Duodenal mucosa (tissue), 2 donors: ENCODE results near the gene PLXNA2.

Experiments used
- H3K27ac ChIP-seq: one replicate; pipeline ENCODE4 v1.7.0; 2013; ENCODE audit warnings: low read depth, low read length
- H3K27me3 ChIP-seq, 2 donors: one replicate each; pipeline ENCODE4 v1.7.0; 2013; ENCODE audit warnings: low read length in 2 of 2, control low read depth in 1 of 2; ENCODE audit not compliant: insufficient read depth in 2 of 2, control insufficient read depth in 1 of 2
- H3K36me3 ChIP-seq, 2 donors: one replicate each; pipeline ENCODE4 v1.7.0; 2013; ENCODE audit warnings: low read length in 2 of 2, control low read depth in 1 of 2; ENCODE audit not compliant: insufficient read depth in 2 of 2, control insufficient read depth in 1 of 2
- H3K4me1 ChIP-seq, 2 donors: one replicate each; pipeline ENCODE4 v1.7.0; 2013; ENCODE audit warnings: low read length in 2 of 2, control low read depth in 1 of 2; ENCODE audit not compliant: insufficient read depth in 2 of 2, control insufficient read depth in 1 of 2
- H3K4me3 ChIP-seq, 2 donors: one replicate each; pipeline ENCODE4 v1.7.0; 2013; ENCODE audit warnings: low read length in 2 of 2, low read depth in 1 of 2
- H3K9ac ChIP-seq, 2 donors: one replicate each; pipeline ENCODE4 v1.7.0; 2013; ENCODE audit warnings: low read length in 2 of 2, low read depth in 1 of 2
- H3K9me3 ChIP-seq, 2 donors: one replicate each; pipeline ENCODE4 v1.7.0; 2013; ENCODE audit warnings: low read length in 2 of 2, control low read depth in 1 of 2; ENCODE audit not compliant: control insufficient read depth in 1 of 2

PLXNA2 gene

GRCh38 chr1:208054911-208055379 is 189.2 kb downstream of the PLXNA2 start:
- H3K36me3 ChIP-seq = peaks cover 17 to 69% of the 10 kb centered on the region in 2 donors
- H3K4me3 ChIP-seq = no peak overlapping the region
- H3K27me3 ChIP-seq = no peaks in the 10 kb centered on the region
- H3K27ac ChIP-seq = no peak overlapping the region
- no peaks in the 10 kb centered on the region for H3K9me3 ChIP-seq
- peaks cover 14 to 16% of the 10 kb centered on the region in 2 donors for H3K4me1 ChIP-seq
- H3K9ac ChIP-seq = no peak overlapping the region

GRCh38 chr1:208054485-208054884 is 189.7 kb downstream of the PLXNA2 start:
- H3K9me3 ChIP-seq = no peaks in the 10 kb centered on the region
- H3K27ac ChIP-seq = no peak overlapping the region
- no peak overlapping the region for H3K4me3 ChIP-seq
- H3K27me3 ChIP-seq = no peaks in the 10 kb centered on the region
- H3K36me3 ChIP-seq = peaks cover 17 to 73% of the 10 kb centered on the region in 2 donors
- H3K4me1 ChIP-seq = peaks cover 11% of the 10 kb centered on the region in 2 donors
- H3K9ac ChIP-seq = no peak overlapping the region

- H3K36me3 ChIP-seq = peaks cover 17 to 80% of the 10 kb centered on the region in 2 donors
Observed at GRCh38 chr1:208053661-208054060, 190.5 kb downstream of the PLXNA2 start.

GRCh38 chr1:208052926-208053407 is 191.2 kb downstream of the PLXNA2 start:
- H3K4me3 ChIP-seq = no peak overlapping the region
- no peaks in the 10 kb centered on the region for H3K27me3 ChIP-seq
- no peak overlapping the region for H3K9ac ChIP-seq
- peaks cover 17 to 73% of the 10 kb centered on the region in 2 donors for H3K36me3 ChIP-seq
- H3K27ac ChIP-seq = no peak overlapping the region
- no peaks in the 10 kb centered on the region for H3K9me3 ChIP-seq
- peaks cover under 1 to 6% of the 10 kb centered on the region in 2 donors for H3K4me1 ChIP-seq

More at GRCh38 chr1:208053661-208054060, 190.5 kb downstream of the PLXNA2 start:
- Histone ChIP-seq H3K4me1 (peaks cover 3% of the 10 kb centered on the region in 2 donors), H3K9me3 (no peaks in the 10 kb centered on the region), H3K27me3 (no peaks in the 10 kb centered on the region), H3K9ac (no peak overlapping the region), H3K4me3 (no peak overlapping the region), H3K27ac (no peak overlapping the region)

- peaks cover 9 to 12% of the 10 kb centered on the region in 2 donors for H3K4me1 ChIP-seq
- H3K9me3 ChIP-seq = no peaks in the 10 kb centered on the region
- peaks cover 13 to 65% of the 10 kb centered on the region in 2 donors for H3K36me3 ChIP-seq
Observed at GRCh38 chr1:208052135-208052534, 192.0 kb downstream of the PLXNA2 start.

GRCh38 chr1:208051651-208052050 is 192.5 kb downstream of the PLXNA2 start:
- Histone ChIP-seq H3K36me3 (peaks cover 13 to 60% of the 10 kb centered on the region in 2 donors), H3K9me3 (no peaks in the 10 kb centered on the region), H3K9ac (no peak overlapping the region), H3K4me1 (peaks cover 10 to 13% of the 10 kb centered on the region in 2 donors), H3K4me3 (no peak overlapping the region), H3K27me3 (no peaks in the 10 kb centered on the region), H3K27ac (no peak overlapping the region)

More at GRCh38 chr1:208052135-208052534, 192.0 kb downstream of the PLXNA2 start:
- Histone ChIP-seq H3K9ac (no peak overlapping the region), H3K4me3 (no peak overlapping the region), H3K27me3 (no peaks in the 10 kb centered on the region), H3K27ac (no peak overlapping the region)

GRCh38 chr1:208048904-208049303 is 195.3 kb downstream of the PLXNA2 start:
- H3K4me1 ChIP-seq = peaks cover 31 to 37% of the 10 kb centered on the region in 2 donors

GRCh38 chr1:208047975-208048374 is 196.2 kb downstream of the PLXNA2 start:
- H3K9me3 ChIP-seq = no peaks in the 10 kb centered on the region
- no peak overlapping the region for H3K4me3 ChIP-seq
- no peaks in the 10 kb centered on the region for H3K27me3 ChIP-seq
- no peak overlapping the region for H3K9ac ChIP-seq
- H3K36me3 ChIP-seq = peaks cover 29 to 57% of the 10 kb centered on the region in 2 donors
- H3K27ac ChIP-seq = no peak overlapping the region
- H3K4me1 ChIP-seq = peaks cover 31 to 37% of the 10 kb centered on the region in 2 donors

More at GRCh38 chr1:208048904-208049303, 195.3 kb downstream of the PLXNA2 start:
- Histone ChIP-seq H3K4me3 (no peak overlapping the region), H3K27ac (no peak overlapping the region), H3K27me3 (no peaks in the 10 kb centered on the region), H3K9ac (no peak overlapping the region), H3K9me3 (no peaks in the 10 kb centered on the region), H3K36me3 (peaks cover 22 to 55% of the 10 kb centered on the region in 2 donors)

GRCh38 chr1:208047476-208047934 is 196.7 kb downstream of the PLXNA2 start:
- H3K9me3 ChIP-seq = no peaks in the 10 kb centered on the region
- H3K27ac ChIP-seq = no peak overlapping the region
- no peak overlapping the region for H3K9ac ChIP-seq
- peaks cover 32 to 58% of the 10 kb centered on the region in 2 donors for H3K36me3 ChIP-seq
- H3K4me3 ChIP-seq = no peak overlapping the region
- H3K27me3 ChIP-seq = no peaks in the 10 kb centered on the region
- peaks cover 31 to 37% of the 10 kb centered on the region in 2 donors for H3K4me1 ChIP-seq

GRCh38 chr1:208045463-208046260 is 198.5 kb downstream of the PLXNA2 start:
- no peaks in the 10 kb centered on the region for H3K27me3 ChIP-seq
- no peak overlapping the region for H3K27ac ChIP-seq
- H3K9ac ChIP-seq = peak overlapping the region in 1 of 2 donors; percentile 22
- peaks cover 31 to 37% of the 10 kb centered on the region in 2 donors for H3K4me1 ChIP-seq
- H3K4me3 ChIP-seq = peak overlapping the region; percentile 20 to 38
- peaks cover 26 to 58% of the 10 kb centered on the region in 2 donors for H3K36me3 ChIP-seq
- H3K9me3 ChIP-seq = no peaks in the 10 kb centered on the region
